GM12892 (cell line): ENCODE measurements around the gene ZHX3.

Experiments used
- POLR2A ChIP-seq: IDR thresholded peaks from 2 replicates; pipeline ENCODE4 v1.6.1; 2011; ENCODE audit warnings: low read depth, low read length, control low read depth
- POLR2AphosphoS5 ChIP-seq: IDR thresholded peaks from 2 replicates; pipeline ENCODE4 v1.6.1; 2011; ENCODE audit warnings: low read depth, low read length, control low read depth
- TAF1 ChIP-seq: IDR thresholded peaks from 2 replicates; pipeline ENCODE4 v1.6.1; 2011; ENCODE audit warnings: low read depth, mild to moderate bottlenecking, control low read depth, low read length, borderline replicate concordance

DNA sequence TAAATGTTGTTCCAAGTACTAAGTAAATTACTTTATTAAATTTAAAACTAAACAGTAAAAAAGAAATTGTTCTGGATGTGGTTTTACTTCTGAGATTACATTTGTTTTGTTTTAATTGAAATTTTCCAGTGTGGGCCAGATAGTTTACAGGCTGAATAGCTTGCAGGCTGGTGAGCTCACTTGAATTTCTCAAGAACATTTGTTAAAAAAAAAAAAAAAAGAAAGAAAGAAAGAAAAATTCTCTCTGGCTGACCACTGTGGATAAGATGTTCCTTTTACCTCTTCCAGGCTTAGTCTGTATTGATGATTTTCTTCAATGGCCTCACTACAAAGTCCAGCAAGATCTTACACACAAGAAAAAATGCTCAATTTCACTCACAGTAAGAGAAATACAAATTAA, 94.8 kb downstream of the ZHX3 start:
- no peak for TF ChIP-seq POLR2AphosphoS5
- no peak for TF ChIP-seq POLR2A
- no peak for TF ChIP-seq TAF1
